Hepatocyte (in vitro differentiated cells): ENCODE data around the gene PWWP3B. TPM values are rescaled to one million over a fixed set of nuclear protein-coding genes. Genes with fewer than 3 reads are reported as not detected.
A peak's percentile ranks its signal among the peaks of the same experiment; 100 is the strongest.

Experiments
- DNase-seq: peaks from one replicate; pipeline ENCODE4 v3.0.0-alpha.2; 2016; ENCODE audit warnings: low spot score
- H2AFZ ChIP-seq: fragments of 200-600 bp; sonication (generic); 2 replicates; pipeline ENCODE4 v1.6.0; 2016; ENCODE audit warnings: antibody characterized with exemption, mild to moderate bottlenecking
- H3K27ac ChIP-seq: fragments of 200-600 bp; sonication (generic); 2 replicates; pipeline ENCODE4 v1.5.1; 2016; ENCODE audit warnings: mild to moderate bottlenecking
- H3K27me3 ChIP-seq: fragments of 200-600 bp; sonication (generic); 2 replicates; pipeline ENCODE4 v1.6.1; 2016
- H3K36me3 ChIP-seq: fragments of 200-600 bp; sonication (generic); replicated peaks from 2 replicates; pipeline ENCODE4 v1.5.1; 2016; ENCODE audit warnings: low read depth; ENCODE audit not compliant: insufficient read depth
- H3K4me1 ChIP-seq: fragments of 200-600 bp; sonication (generic); 2 replicates; pipeline ENCODE4 v1.5.1; 2016; ENCODE audit warnings: mild to moderate bottlenecking, moderate library complexity; ENCODE audit not compliant: insufficient read depth
- H3K4me2 ChIP-seq: fragments of 200-600 bp; sonication (generic); 2 replicates; pipeline ENCODE4 v1.6.0; 2016
- H3K4me3 ChIP-seq: fragments of 200-600 bp; sonication (generic); 2 replicates; pipeline ENCODE4 v1.5.1; 2016; ENCODE audit warnings: mild to moderate bottlenecking
- H3K79me2 ChIP-seq: fragments of 200-600 bp; sonication (generic); 2 replicates; pipeline ENCODE4 v1.6.0; 2017; ENCODE audit warnings: mild to moderate bottlenecking
- H3K9me2 ChIP-seq: fragments of 200-600 bp; sonication (generic); replicated peaks from 2 replicates; pipeline ENCODE4 v1.6.0; 2017; ENCODE audit warnings: mild to moderate bottlenecking; ENCODE audit not compliant: insufficient read depth
- H3K9me3 ChIP-seq: fragments of 200-600 bp; sonication (generic); 2 replicates; pipeline ENCODE4 v1.5.1; 2016; ENCODE audit warnings: low read depth, mild to moderate bottlenecking
- H4K20me1 ChIP-seq: fragments of 200-600 bp; sonication (generic); 2 replicates; pipeline ENCODE4 v1.6.0; 2016; ENCODE audit warnings: mild to moderate bottlenecking; ENCODE audit not compliant: insufficient read depth, poor library complexity, severe bottlenecking
- EZH2 ChIP-seq: fragments of 200-600 bp; sonication (generic); IDR thresholded peaks from 2 replicates; pipeline ENCODE4 v1.6.1; 2016; ENCODE audit warnings: antibody characterized with exemption, mild to moderate bottlenecking, borderline replicate concordance
- EZH2phosphoT487 ChIP-seq: fragments of 200-600 bp; sonication (generic); IDR thresholded peaks from one replicate; pipeline ENCODE4 v1.6.1; 2018; ENCODE audit warnings: antibody characterized with exemption, mild to moderate bottlenecking, low read depth, moderate library complexity; ENCODE audit not compliant: unreplicated experiment, severe bottlenecking
- WGBS: methylation state at CpG from one replicate; pipeline ENCODE4 v1.1.6; 2016; ENCODE audit warnings: low lambda C conversion rate; ENCODE audit errors: missing lambda C conversion rate; 5-methylcytosine and 5-hydroxymethylcytosine counted together
- polyA plus RNA-seq: library from polyadenylated mRNA; unstranded; fragments of >200 nt; fragmentation: Nextera tagmentation; extraction: Ambion mirVana; gene quantifications from 2 replicates; pipeline ENCODE4 v1.2.1, GENCODE V29; 2016
- total RNA-seq: library from RNA; depleted of rRNA; stranded (reverse); fragments of >200 nt; gene quantifications from 2 replicates; pipeline ENCODE4 v1.2.3, GENCODE V29; 2014
- TF ChIP-seq, protein P1 (sequence below): fragments of 200-600 bp; sonication (generic); IDR thresholded peaks from 2 replicates; pipeline ENCODE4 v1.5.1; 2016; ENCODE audit warnings: antibody characterized with exemption, mild to moderate bottlenecking; ENCODE audit not compliant: poor library complexity

The PWWP3B gene
- 32.2 and 34.9 TPM in 2 replicates for total RNA-seq
- 14.3 and 15.3 TPM in 2 replicates for polyA plus RNA-seq

DNA sequence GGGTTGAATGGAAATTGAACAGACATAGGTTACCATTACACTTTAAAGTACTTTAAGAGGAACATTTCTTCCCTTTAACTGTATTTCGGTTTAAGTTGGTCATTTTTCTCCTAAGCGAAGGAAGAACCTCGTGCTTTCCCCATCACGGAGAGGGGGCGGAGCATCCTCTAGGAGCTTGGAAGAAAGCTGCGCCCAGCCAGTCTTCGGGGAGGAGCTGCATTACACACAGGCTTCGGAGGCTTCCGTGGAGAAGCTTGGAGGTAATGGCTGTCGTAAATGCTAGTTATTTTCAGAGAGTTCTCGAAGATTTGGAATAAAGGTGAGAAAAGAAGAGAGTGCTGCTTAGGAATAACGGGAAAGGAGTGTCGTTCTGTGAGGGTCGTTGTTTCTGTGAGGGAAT, at the start of gene PWWP3B:
Gene PWWP3B (plus strand): TSS at position 199 of the 400 bp plus-strand sequence. CDS start 37,128 bp downstream, outside the sequence.
- DNase-seq: peak; percentile 79
- Histone ChIP-seq H3K27ac (peak within 1 kb of the TSS; percentile 58), H3K79me2 (peaks cover 3% of the 10 kb centered on the region), H3K4me2 (peak within 1 kb of the TSS; percentile 67), H3K9me2 (no peaks in the 10 kb centered on the region), H4K20me1 (no peaks in the 10 kb centered on the region), H3K4me3 (no peak within 1 kb of the TSS), H3K27me3 (no peaks in the 10 kb centered on the region), H2AFZ (peak within 1 kb of the TSS; percentile 38), H3K4me1 (no peaks in the 10 kb centered on the region), H3K9me3 (no peaks in the 10 kb centered on the region), H3K36me3 (no peaks in the 10 kb centered on the region)
- TF ChIP-seq EZH2phosphoT487 (no peak), EZH2 (no peak)
- TF ChIP-seq, protein P1, sequence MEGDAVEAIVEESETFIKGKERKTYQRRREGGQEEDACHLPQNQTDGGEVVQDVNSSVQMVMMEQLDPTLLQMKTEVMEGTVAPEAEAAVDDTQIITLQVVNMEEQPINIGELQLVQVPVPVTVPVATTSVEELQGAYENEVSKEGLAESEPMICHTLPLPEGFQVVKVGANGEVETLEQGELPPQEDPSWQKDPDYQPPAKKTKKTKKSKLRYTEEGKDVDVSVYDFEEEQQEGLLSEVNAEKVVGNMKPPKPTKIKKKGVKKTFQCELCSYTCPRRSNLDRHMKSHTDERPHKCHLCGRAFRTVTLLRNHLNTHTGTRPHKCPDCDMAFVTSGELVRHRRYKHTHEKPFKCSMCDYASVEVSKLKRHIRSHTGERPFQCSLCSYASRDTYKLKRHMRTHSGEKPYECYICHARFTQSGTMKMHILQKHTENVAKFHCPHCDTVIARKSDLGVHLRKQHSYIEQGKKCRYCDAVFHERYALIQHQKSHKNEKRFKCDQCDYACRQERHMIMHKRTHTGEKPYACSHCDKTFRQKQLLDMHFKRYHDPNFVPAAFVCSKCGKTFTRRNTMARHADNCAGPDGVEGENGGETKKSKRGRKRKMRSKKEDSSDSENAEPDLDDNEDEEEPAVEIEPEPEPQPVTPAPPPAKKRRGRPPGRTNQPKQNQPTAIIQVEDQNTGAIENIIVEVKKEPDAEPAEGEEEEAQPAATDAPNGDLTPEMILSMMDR: no peak
- WGBS: 46% methylated on average over 14 of the region's 14 CpGs

DNA sequence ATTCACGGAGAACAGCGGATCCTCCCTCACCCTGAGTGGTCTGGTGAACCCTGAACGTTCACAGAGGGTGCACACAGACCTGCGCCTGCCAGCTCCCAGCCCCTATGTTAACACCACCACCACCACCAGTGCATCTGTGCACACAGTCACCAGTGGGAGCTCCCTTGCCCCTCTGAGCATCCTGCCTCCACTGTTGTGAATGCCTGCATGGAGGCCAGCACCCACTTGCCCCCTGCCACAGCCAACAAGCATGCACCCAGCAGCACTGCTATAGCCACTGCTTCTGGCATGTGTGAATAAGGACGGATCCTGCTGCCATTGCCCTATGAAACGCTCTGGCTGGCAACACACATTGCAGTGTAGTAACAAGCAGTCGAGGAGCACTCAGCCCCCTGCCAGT, 29.1 kb upstream of the PWWP3B start:
- WGBS: 80% methylated on average over 7 of the region's 7 CpGs
- Histone ChIP-seq H3K79me2 (no peaks in the 10 kb centered on the region), H3K4me1 (no peaks in the 10 kb centered on the region), H3K4me2 (no peak overlapping the region), H3K9me3 (peaks cover 4% of the 10 kb centered on the region), H3K27me3 (no peaks in the 10 kb centered on the region), H3K27ac (no peak overlapping the region), H3K36me3 (no peaks in the 10 kb centered on the region), H3K4me3 (no peak overlapping the region), H2AFZ (no peak overlapping the region), H3K9me2 (no peaks in the 10 kb centered on the region), H4K20me1 (no peaks in the 10 kb centered on the region)
- DNase-seq: no peak
- TF ChIP-seq, protein P1: no peak
- no peak for TF ChIP-seq EZH2phosphoT487
- no peak for TF ChIP-seq EZH2

DNA sequence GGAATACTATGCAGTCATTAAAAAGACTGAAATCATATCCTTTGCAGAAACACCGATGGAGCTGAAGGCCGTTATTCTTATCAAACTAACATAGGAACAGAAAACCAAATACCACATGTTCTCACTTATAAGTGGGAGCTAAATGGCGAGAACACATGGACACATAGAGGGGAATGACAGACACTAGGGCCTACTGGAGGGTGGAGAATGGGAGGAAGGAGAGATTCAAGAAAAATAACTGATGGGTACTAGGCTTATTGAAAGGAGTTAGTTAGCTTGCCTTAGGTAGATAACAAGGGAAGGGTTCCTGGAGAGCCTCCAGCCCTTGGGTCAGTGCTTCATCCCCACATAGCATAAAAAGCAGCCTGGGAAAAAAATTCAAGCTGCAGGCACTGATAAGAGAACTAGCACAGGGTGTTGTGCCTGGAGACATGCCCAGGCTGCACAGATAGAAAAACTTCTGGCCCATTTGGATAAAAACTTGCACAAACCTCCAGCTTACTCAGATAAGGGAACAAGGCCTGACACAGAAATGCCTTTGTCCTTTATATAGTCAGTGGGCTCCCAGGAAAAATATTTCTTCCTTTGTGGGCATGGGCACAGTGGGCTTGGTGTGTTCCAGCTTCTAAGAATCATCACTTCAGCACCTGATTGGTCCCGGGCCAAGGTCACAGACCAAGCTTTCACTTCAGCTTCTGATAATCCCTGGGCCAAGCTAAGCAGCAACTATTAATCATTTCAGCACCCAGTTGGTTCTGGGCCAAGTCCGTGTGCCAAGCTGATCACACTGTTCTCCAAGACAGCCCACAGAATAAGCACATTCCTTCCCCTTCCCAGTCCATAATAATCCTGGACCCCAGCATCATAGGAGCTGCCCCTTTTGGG, 23.1 kb upstream of the PWWP3B start:
- Histone ChIP-seq H3K9me3 (peaks cover 4% of the 10 kb centered on the region), H4K20me1 (no peaks in the 10 kb centered on the region), H3K4me2 (no peak overlapping the region), H3K27me3 (no peaks in the 10 kb centered on the region), H3K9me2 (no peaks in the 10 kb centered on the region), H3K79me2 (no peaks in the 10 kb centered on the region), H3K36me3 (no peaks in the 10 kb centered on the region), H3K27ac (no peak overlapping the region), H3K4me1 (no peaks in the 10 kb centered on the region), H3K4me3 (no peak overlapping the region), H2AFZ (no peak overlapping the region)
- 59% methylated on average over 5 of the region's 5 CpGs for WGBS
- TF ChIP-seq EZH2: no peak
- no peak for TF ChIP-seq EZH2phosphoT487
- TF ChIP-seq, protein P1: no peak
- DNase-seq: peak; percentile 4
